H1 (cell line): ENCODE data around the gene ARHGEF38. TPM values are rescaled to one million over a fixed set of nuclear protein-coding genes. Genes with fewer than 3 reads are reported as not detected.

Experiments used
- CHD2 ChIP-seq: IDR thresholded peaks from 2 replicates; pipeline ENCODE4 v1.6.1; 2012; ENCODE audit warnings: low read length, improper control_type of control experiment
- EGR1 ChIP-seq: IDR thresholded peaks from 2 replicates; pipeline ENCODE4 v1.6.1; 2011; ENCODE audit warnings: low read depth, low read length, borderline replicate concordance
- EP300 ChIP-seq, 2 experiments: IDR thresholded peaks; 1 replicate in 1 of 2; 2 replicates in 1 of 2; pipeline ENCODE4 v1.6.1; 2011 to 2012; ENCODE audit warnings: low read depth in 2 of 2, low read length in 2 of 2, mild to moderate bottlenecking in 2 of 2, borderline replicate concordance in 1 of 2, inconsistent platforms in 1 of 2, moderate library complexity in 1 of 2
- GABPA ChIP-seq: IDR thresholded peaks from 2 replicates; pipeline ENCODE4 v1.6.1; 2011; ENCODE audit warnings: mild to moderate bottlenecking, low read length, moderate library complexity, borderline replicate concordance; ENCODE audit not compliant: insufficient read depth
- HDAC2 ChIP-seq, 2 experiments: fragments of 300-600 bp in 1 of 2; sonication (generic) in 1 of 2; IDR thresholded peaks; 2 replicates each; pipeline ENCODE4 v1.6.1; 2011 to 2012; ENCODE audit warnings: low read depth in 2 of 2, low read length in 2 of 2, mild to moderate bottlenecking in 2 of 2, moderate library complexity in 2 of 2, borderline replicate concordance in 1 of 2, inconsistent platforms in 1 of 2
- KDM4A ChIP-seq: IDR thresholded peaks from one replicate; pipeline ENCODE4 v1.7.1; 2012; ENCODE audit warnings: low read depth, mild to moderate bottlenecking, moderate library complexity, low read length, inconsistent platforms; ENCODE audit not compliant: severe bottlenecking
- MAFK ChIP-seq: IDR thresholded peaks from 2 replicates; pipeline ENCODE4 v1.6.1; 2012; ENCODE audit warnings: low read depth, mild to moderate bottlenecking, improper control_type of control experiment, low read length
- NRF1 ChIP-seq: IDR thresholded peaks from 2 replicates; pipeline ENCODE4 v1.6.1; 2011; ENCODE audit warnings: mild to moderate bottlenecking, low read depth, low read length, improper control_type of control experiment
- PHF8 ChIP-seq: fragments of 200-600 bp; sonication (generic); conservative IDR thresholded peaks from 2 replicates; pipeline ENCODE4 v1.7.1; 2012; ENCODE audit warnings: low read depth, mild to moderate bottlenecking, inconsistent platforms, low read length, moderate library complexity
- POU5F1 ChIP-seq: IDR thresholded peaks from 2 replicates; pipeline ENCODE4 v1.6.1; 2011; ENCODE audit warnings: low read depth, mild to moderate bottlenecking, low read length, moderate library complexity
- SP4 ChIP-seq: IDR thresholded peaks from 2 replicates; pipeline ENCODE4 v1.6.1; 2012; ENCODE audit warnings: low read length, inconsistent platforms
- SRF ChIP-seq: IDR thresholded peaks from 2 replicates; pipeline ENCODE4 v1.6.1; 2011; ENCODE audit warnings: mild to moderate bottlenecking, low read depth, low read length, moderate library complexity
- TAF7 ChIP-seq: optimal IDR thresholded peaks from 2 replicates; pipeline ENCODE3; 2011; ENCODE audit warnings: low read depth, mild to moderate bottlenecking, inconsistent platforms, low read length, moderate library complexity, borderline replicate concordance
- TCF12 ChIP-seq: IDR thresholded peaks from 2 replicates; pipeline ENCODE4 v1.6.1; 2011; ENCODE audit warnings: low read depth, mild to moderate bottlenecking, low read length
- YY1 ChIP-seq: IDR thresholded peaks from 2 replicates; pipeline ENCODE4 v1.6.1; 2011; ENCODE audit warnings: low read depth, mild to moderate bottlenecking, low read length
- ZNF274 ChIP-seq: IDR thresholded peaks from 2 replicates; pipeline ENCODE4 v1.7.0; 2012; ENCODE audit warnings: low read length, borderline replicate concordance; ENCODE audit errors: extremely low read depth
- polyA plus RNA-seq, 7 experiments: library from polyadenylated mRNA; depleted of rRNA in 3 of 7; stranded (reverse) in 5 of 7; unstranded in 2 of 7; fragments of >200 nt in 5 of 7; fragments of 200-250 nt in 2 of 7; gene quantifications; 1 replicate in 5 of 7; 2 replicates in 1 of 7; 4 replicates in 1 of 7; pipeline versions ENCODE4 v1.2.1 to v1.2.3, GENCODE V29; 2011 to 2013; ENCODE audit warnings: missing spikeins in 2 of 7, mixed read lengths in 2 of 7
- total RNA-seq: library from RNA; stranded (reverse); fragmentation: NEBNext Ultra II Directional; extraction: Animal tissue kit (Norgen Biotek cat#: 25700); gene quantifications from 2 replicates; pipeline ENCODE4 v1.2.1, GENCODE V29; 2021
- TF ChIP-seq, protein P1 (sequence below): IDR thresholded peaks from 2 replicates; pipeline ENCODE4 v1.6.1; 2012; ENCODE audit warnings: inconsistent platforms
- TF ChIP-seq, protein P2 (sequence below): IDR thresholded peaks from 2 replicates; pipeline ENCODE4 v1.6.1; 2012; ENCODE audit warnings: low read length, inconsistent platforms
- TF ChIP-seq, protein P3 (sequence below): IDR thresholded peaks from 2 replicates; pipeline ENCODE4 v1.6.1; 2011; ENCODE audit warnings: low read length, improper control_type of control experiment

The ARHGEF38 gene
- total and polyA plus RNA-seq, 2 of the 8 experiments (the other 6 are each of a cell fraction or from before 2014, with no cell fraction given) = not detected

DNA sequence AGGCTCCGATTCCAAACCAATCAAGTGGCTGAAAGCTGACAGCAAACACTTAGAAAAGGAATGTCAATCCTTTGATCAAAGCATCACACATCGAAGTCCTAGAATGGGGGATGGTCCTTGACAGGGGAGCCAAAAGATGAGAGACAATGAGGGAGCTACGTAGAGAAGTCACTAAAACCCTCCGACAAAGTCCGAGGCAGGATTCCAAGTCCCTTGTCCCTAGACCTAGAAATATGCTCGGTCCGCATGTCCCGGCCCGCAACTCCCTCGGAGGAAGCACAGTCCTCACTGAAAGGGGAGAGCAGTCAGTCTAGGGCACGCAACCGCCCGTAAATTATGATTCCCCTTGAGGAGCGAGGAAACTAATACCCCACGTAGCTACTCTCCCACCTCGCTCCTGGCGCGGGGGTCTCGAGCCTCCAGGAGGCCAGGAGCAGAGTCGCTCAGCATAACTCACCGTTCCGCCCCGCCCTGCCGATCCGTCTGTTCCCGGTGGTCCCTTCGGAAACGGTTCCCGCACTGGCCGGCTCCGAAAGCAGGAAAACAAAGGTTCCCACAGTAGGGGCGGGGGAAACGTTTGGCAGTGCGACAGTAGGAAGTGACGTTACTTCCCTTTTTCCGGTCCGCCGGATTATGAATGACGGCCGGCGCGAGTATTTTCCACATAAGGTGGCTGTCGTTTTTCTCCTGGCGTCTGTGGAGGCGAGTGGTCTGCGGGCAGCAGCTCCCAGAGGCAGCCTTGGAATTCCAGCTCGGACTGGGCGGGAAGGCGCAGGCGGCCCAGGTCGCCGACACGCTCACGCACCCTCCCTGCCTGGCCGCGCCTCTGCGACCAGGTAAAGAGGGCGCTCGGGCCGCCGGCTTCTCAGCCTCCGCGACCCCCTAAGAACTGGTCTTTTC is 156.0 kb downstream of the ARHGEF38 start, which contains the start of the genes GSTCD and INTS12 (continued):
- no peak for TF ChIP-seq ZNF274
- TF ChIP-seq GABPA = peak; percentile 98
- peak; percentile 94 for TF ChIP-seq PHF8
- peak; percentile 86 for TF ChIP-seq KDM4A
- no peak for TF ChIP-seq MAFK
- peak in 1 of 2 experiments; percentile 55; a peak in 2 of 4 replicates for TF ChIP-seq HDAC2 (IDR thresholded peaks at IDR 0.05; ENCODE audit: borderline replicate concordance in 1 of 2, low read depth in 2 of 2, low read length in 2 of 2)
- peak; percentile 71 for TF ChIP-seq CHD2
- peak in 1 of 2 experiments; percentile 94; a peak in 1 of 3 replicates for TF ChIP-seq EP300 (IDR thresholded peaks at IDR 0.05; ENCODE audit: borderline replicate concordance in 1 of 2, low read depth in 2 of 2, low read length in 2 of 2)
- peak; percentile 77 for TF ChIP-seq TAF7
- peak; percentile 66; the same call in 1 of the 2 replicates for TF ChIP-seq YY1
- TF ChIP-seq EGR1 = peak; percentile 86
- peak; percentile 90 for TF ChIP-seq SP4
- peak; percentile 80 for TF ChIP-seq SRF
- TF ChIP-seq, protein P1, sequence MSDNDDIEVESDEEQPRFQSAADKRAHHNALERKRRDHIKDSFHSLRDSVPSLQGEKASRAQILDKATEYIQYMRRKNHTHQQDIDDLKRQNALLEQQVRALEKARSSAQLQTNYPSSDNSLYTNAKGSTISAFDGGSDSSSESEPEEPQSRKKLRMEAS = peak; percentile 83
- no peak for TF ChIP-seq NRF1
- TF ChIP-seq POU5F1 = peak; percentile 30; the same call in 1 of the 2 replicates
- TF ChIP-seq, protein P2, sequence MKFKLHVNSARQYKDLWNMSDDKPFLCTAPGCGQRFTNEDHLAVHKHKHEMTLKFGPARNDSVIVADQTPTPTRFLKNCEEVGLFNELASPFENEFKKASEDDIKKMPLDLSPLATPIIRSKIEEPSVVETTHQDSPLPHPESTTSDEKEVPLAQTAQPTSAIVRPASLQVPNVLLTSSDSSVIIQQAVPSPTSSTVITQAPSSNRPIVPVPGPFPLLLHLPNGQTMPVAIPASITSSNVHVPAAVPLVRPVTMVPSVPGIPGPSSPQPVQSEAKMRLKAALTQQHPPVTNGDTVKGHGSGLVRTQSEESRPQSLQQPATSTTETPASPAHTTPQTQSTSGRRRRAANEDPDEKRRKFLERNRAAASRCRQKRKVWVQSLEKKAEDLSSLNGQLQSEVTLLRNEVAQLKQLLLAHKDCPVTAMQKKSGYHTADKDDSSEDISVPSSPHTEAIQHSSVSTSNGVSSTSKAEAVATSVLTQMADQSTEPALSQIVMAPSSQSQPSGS = peak; percentile 87
- TF ChIP-seq, protein P3, sequence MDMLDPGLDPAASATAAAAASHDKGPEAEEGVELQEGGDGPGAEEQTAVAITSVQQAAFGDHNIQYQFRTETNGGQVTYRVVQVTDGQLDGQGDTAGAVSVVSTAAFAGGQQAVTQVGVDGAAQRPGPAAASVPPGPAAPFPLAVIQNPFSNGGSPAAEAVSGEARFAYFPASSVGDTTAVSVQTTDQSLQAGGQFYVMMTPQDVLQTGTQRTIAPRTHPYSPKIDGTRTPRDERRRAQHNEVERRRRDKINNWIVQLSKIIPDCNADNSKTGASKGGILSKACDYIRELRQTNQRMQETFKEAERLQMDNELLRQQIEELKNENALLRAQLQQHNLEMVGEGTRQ = no peak
- TF ChIP-seq TCF12 = 0 out of 2 replicates have a peak, but pooled peaks have one; percentile 42
